HEK293 (cell line): Measurements from ENCODE around the gene SLC17A3.

ENCODE experiments used
- CTCF ChIA-PET: fragments of 350-600 bp; formaldehyde crosslinking; extraction: SDS; loops from one replicate; lab custom pipeline; 2021; ENCODE audit warnings: antibody characterized with exemption; lab: Yijun Ruan, JAX
- POLR2A ChIA-PET: fragments of 300-600 bp; formaldehyde crosslinking; extraction: SDS; loops from one replicate; lab custom pipeline; 2020; ENCODE audit warnings: antibody characterized with exemption, inconsistent platforms; lab: Yijun Ruan, JAX
- H3K27ac ChIP-seq: fragments of 200-500 bp; sonication (Bioruptor generic); 2 replicates; pipeline ENCODE4 v1.5.1; 2014; ENCODE audit warnings: low read depth, low read length, control low read depth, inconsistent platforms; ENCODE audit errors: extremely low read depth
- H3K36me3 ChIP-seq, 2 experiments: fragments of 200-500 bp in 1 of 2; sonication (Bioruptor generic) in 1 of 2; 1 replicate in 1 of 2; 2 replicates in 1 of 2; pipeline ENCODE4 v1.5.1; 2014 to 2017; ENCODE audit warnings: inconsistent platforms in 2 of 2, low read length in 2 of 2; ENCODE audit not compliant: control insufficient read depth in 2 of 2, insufficient read depth in 1 of 2
- H3K4me1 ChIP-seq: fragments of 200-500 bp; sonication (Bioruptor generic); 2 replicates; pipeline ENCODE4 v1.5.1; 2014; ENCODE audit warnings: mild to moderate bottlenecking, low read length, inconsistent platforms; ENCODE audit not compliant: control insufficient read depth, insufficient read depth
- H3K4me3 ChIP-seq: 2 replicates; pipeline ENCODE4 v1.5.1; 2011; ENCODE audit warnings: low read depth, mild to moderate bottlenecking, control low read depth, low read length, moderate library complexity
- H3K9me3 ChIP-seq: fragments of 200-500 bp; sonication (Bioruptor generic); 2 replicates; pipeline ENCODE4 v1.5.1; 2014; ENCODE audit warnings: low read depth, low read length, inconsistent platforms; ENCODE audit not compliant: control insufficient read depth, insufficient read depth
- EGR2 ChIP-seq: fragments of 450-650 bp; formaldehyde crosslinking; IDR thresholded peaks from 2 replicates; pipeline ENCODE4 v1.5.1; 2016; ENCODE audit warnings: low read depth, missing biosample characterization, missing genetic modification characterization
- GLI4 ChIP-seq: fragments of 450-650 bp; formaldehyde crosslinking; IDR thresholded peaks from 2 replicates; pipeline ENCODE4 v1.5.1; 2016; ENCODE audit warnings: missing biosample characterization, missing genetic modification characterization
- MYNN ChIP-seq: fragments of 450-650 bp; formaldehyde crosslinking; IDR thresholded peaks from 2 replicates; pipeline ENCODE4 v1.5.1; 2016; ENCODE audit warnings: missing biosample characterization, missing genetic modification characterization, borderline replicate concordance
- SP3 ChIP-seq: fragments of 450-650 bp; formaldehyde crosslinking; IDR thresholded peaks from 2 replicates; pipeline ENCODE4 v1.5.1; 2016; ENCODE audit warnings: missing biosample characterization, missing genetic modification characterization
- ZBTB10 ChIP-seq: fragments of 450-650 bp; formaldehyde crosslinking; IDR thresholded peaks from 2 replicates; pipeline ENCODE4 v1.5.1; 2016; ENCODE audit warnings: missing biosample characterization, missing genetic modification characterization
- ZBTB7A ChIP-seq: fragments of 450-650 bp; formaldehyde crosslinking; IDR thresholded peaks from 2 replicates; pipeline ENCODE4 v1.5.1; 2016; ENCODE audit warnings: low read depth, missing biosample characterization, missing genetic modification characterization
- ZNF148 ChIP-seq: fragments of 450-650 bp; formaldehyde crosslinking; IDR thresholded peaks from 2 replicates; pipeline ENCODE4 v1.5.0; 2017; ENCODE audit warnings: missing biosample characterization, missing genetic modification characterization, borderline replicate concordance
- ZNF18 ChIP-seq: fragments of 450-650 bp; formaldehyde crosslinking; IDR thresholded peaks from 2 replicates; pipeline ENCODE4 v1.5.1; 2016; ENCODE audit warnings: missing biosample characterization, missing genetic modification characterization
- ZNF214 ChIP-seq: fragments of 450-650 bp; formaldehyde crosslinking; IDR thresholded peaks from 2 replicates; pipeline ENCODE4 v1.5.1; 2017; ENCODE audit warnings: missing biosample characterization, mild to moderate bottlenecking, missing genetic modification characterization, borderline replicate concordance
- ZNF37A ChIP-seq: fragments of 450-650 bp; IDR thresholded peaks from 2 replicates; pipeline ENCODE4 v1.5.1; 2018; ENCODE audit warnings: missing biosample characterization, missing genetic modification characterization
- ZNF398 ChIP-seq: fragments of 450-650 bp; formaldehyde crosslinking; IDR thresholded peaks from 2 replicates; pipeline ENCODE4 v1.5.1; 2017; ENCODE audit warnings: missing biosample characterization, missing genetic modification characterization
- ZNF561 ChIP-seq: fragments of 450-650 bp; IDR thresholded peaks from 2 replicates; pipeline ENCODE4 v1.5.1; 2018; ENCODE audit warnings: missing biosample characterization, missing genetic modification characterization, borderline replicate concordance
- ZNF654 ChIP-seq: fragments of 450-650 bp; formaldehyde crosslinking; IDR thresholded peaks from 2 replicates; pipeline ENCODE4 v1.5.1; 2016; ENCODE audit warnings: low read depth, missing biosample characterization, missing genetic modification characterization
- ZNF776 ChIP-seq: fragments of 450-650 bp; formaldehyde crosslinking; IDR thresholded peaks from 2 replicates; pipeline ENCODE4 v1.5.0; 2017; ENCODE audit warnings: missing biosample characterization, missing genetic modification characterization, borderline replicate concordance
- TF ChIP-seq, protein P1 (sequence below): fragments of 450-650 bp; formaldehyde crosslinking; IDR thresholded peaks from 2 replicates; pipeline ENCODE4 v1.5.1; 2016; ENCODE audit warnings: missing biosample characterization, missing genetic modification characterization
- TF ChIP-seq, protein P2 (sequence below): fragments of 450-650 bp; formaldehyde crosslinking; IDR thresholded peaks from 2 replicates; pipeline ENCODE4; 2016; ENCODE audit warnings: missing biosample characterization, missing genetic modification characterization

SLC17A3 gene

GRCh38 chr6:25899123-25899522 lies 25.1 kb upstream of the SLC17A3 start (continued):
- no peak for TF ChIP-seq ZNF561
- TF ChIP-seq ZNF398 (tag by site-specific recombination): no peak
- TF ChIP-seq GLI4: no peak
- no peak for TF ChIP-seq SP3 (tag by site-specific recombination)
- no peak for TF ChIP-seq EGR2
- TF ChIP-seq, protein P1, sequence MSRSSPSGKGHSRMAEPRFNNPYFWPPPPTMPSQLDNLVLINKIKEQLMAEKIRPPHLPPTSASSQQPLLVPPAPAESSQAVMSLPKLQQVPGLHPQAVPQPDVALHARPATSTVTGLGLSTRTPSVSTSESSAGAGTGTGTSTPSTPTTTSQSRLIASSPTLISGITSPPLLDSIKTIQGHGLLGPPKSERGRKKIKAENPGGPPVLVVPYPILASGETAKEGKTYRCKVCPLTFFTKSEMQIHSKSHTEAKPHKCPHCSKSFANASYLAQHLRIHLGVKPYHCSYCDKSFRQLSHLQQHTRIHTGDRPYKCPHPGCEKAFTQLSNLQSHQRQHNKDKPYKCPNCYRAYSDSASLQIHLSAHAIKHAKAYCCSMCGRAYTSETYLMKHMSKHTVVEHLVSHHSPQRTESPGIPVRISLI (tag by site-specific recombination): no peak

- Histone ChIP-seq H3K27ac (no peak overlapping the region), H3K4me1 (no peaks in the 10 kb centered on the region), H3K36me3 (no peaks in the 10 kb centered on the region), H3K9me3 (no peaks in the 10 kb centered on the region), H3K4me3 (no peak overlapping the region)
- POLR2A ChIA-PET: no interaction called here
- CTCF ChIA-PET: interaction anchor here (1.9 to 2.4 kb wide), 2 partner anchors 8 to 105 kb away, joined by 5 to 11 read pairs; no protein-coding TSS in a partner anchor
- TF ChIP-seq ZNF654 (tag by site-specific recombination) (no peak), MYNN (tag by site-specific recombination) (no peak), ZNF148 (tag by site-specific recombination) (no peak), ZNF214 (no peak), ZNF37A (tag by site-specific recombination) (no peak), ZNF18 (tag by site-specific recombination) (no peak), ZNF776 (tag by site-specific recombination) (no peak), ZBTB7A (tag by site-specific recombination) (no peak), ZBTB10 (tag by site-specific recombination) (no peak)
- TF ChIP-seq, protein P2, sequence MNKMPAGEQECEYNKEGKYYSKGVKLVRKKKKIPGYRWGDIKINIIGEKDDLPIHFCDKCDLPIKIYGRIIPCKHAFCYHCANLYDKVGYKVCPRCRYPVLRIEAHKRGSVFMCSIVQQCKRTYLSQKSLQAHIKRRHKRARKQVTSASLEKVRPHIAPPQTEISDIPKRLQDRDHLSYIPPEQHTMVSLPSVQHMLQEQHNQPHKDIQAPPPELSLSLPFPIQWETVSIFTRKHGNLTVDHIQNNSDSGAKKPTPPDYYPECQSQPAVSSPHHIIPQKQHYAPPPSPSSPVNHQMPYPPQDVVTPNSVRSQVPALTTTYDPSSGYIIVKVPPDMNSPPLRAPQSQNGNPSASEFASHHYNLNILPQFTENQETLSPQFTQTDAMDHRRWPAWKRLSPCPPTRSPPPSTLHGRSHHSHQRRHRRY: no peak
Measured at GRCh38 chr6:25898289-25898977, 24.4 kb upstream of the SLC17A3 start.
